Activated CD4-positive, alpha-beta T cell treated with anti-CD3 and anti-CD28 coated beads, Interleukin-2, amount 50 U/mL, for 48 hours (primary cell): Measurements from ENCODE around the gene IGFLR1.
"Not testable (repeated sequence)": the region's sequence is repeated elsewhere in the genome, so short reads cannot be mapped to it uniquely, and the experiment has no call there.

ENCODE experiments used
- DNase-seq, 2 experiments: peaks; one replicate each; pipeline ENCODE4 v3.0.0-alpha.2; 2020

The IGFLR1 gene

DNA sequence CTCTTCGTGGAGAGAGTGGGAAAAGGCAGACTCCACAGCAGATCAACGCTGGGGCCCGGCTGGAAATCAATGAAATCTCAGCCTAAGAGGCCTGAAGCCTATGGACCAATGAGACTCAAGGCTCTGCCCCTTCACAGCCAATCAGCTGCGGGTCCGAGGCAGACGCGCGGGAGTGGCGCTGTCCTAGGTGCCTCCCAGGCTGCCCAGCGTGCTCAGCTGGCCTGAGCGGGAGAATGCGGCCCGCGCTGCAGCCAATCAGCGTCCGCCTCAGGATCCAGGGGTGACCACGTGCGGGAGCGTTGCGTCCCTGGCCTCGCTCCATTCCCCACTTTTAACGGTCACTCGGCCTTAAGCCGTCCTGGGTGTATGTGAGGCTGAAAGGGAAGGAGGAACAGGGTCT, 38.0 kb downstream of the IGFLR1 start, which contains the start of gene ZBTB32:
ZBTB32 (plus strand) TSS at position 341 of the 400 bp plus-strand sequence. CDS start 10,069 bp downstream, outside the sequence.
- DNase-seq = peak in 1 of 2 experiments; percentile 33

GRCh38 chr19:35703343-35703742, 38.9 kb downstream of the IGFLR1 start:
- no peak for DNase-seq

- DNase-seq = peak; percentile 93 to 95
These were observed 39.8 kb downstream of the IGFLR1 start for GRCh38 chr19:35702223-35703012.

DNA sequence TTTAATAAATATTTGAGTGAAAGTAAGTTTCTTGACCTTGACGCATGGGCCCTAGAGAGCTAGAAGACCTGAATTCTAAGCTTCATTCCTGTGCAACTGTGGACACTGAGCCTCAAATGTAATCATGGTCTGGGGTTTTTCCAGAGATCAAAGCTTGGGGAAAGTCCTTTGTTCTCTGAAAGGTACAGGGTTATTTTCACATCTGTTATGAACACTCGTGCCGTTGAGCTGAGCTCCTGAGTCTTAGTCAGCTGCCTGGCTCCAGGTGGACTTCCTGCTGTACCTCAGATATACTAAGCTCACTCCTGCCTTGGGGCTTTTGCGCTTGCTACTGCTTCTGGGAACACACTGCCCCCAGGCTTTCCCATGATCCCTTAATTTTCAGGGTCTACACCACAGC, 45.4 kb downstream of the IGFLR1 start:
- peak in 1 of 2 experiments; percentile 38 for DNase-seq

- no peak for DNase-seq
These were observed 46.3 kb downstream of the IGFLR1 start for GRCh38 chr19:35695895-35696422.

- DNase-seq = peak; percentile 94 to 95
These were observed 48.2 kb downstream of the IGFLR1 start for GRCh38 chr19:35693835-35694599.

DNA sequence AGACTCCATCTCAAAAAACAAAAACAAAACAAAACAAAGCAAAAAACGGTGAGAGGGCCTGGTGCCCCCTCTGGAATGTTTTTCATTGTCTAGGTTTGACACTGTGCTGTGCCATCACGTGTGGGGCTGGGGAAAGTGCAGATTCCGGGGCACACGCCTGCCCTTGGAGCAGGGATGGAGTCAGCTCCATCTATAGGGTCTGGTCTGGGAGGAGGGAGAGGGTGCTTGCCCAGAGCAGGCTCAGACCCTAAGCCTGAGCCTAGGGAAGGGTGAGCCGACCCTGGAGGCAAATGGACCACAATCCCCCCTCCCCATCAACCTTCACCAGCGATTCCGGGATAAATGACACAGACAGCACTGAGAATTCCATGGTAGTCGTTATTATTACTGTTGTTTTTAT, 48.8 kb downstream of the IGFLR1 start:
- no peak for DNase-seq

GRCh38 chr19:35692010-35692409, 50.2 kb downstream of the IGFLR1 start:
- no peak for DNase-seq

DNA sequence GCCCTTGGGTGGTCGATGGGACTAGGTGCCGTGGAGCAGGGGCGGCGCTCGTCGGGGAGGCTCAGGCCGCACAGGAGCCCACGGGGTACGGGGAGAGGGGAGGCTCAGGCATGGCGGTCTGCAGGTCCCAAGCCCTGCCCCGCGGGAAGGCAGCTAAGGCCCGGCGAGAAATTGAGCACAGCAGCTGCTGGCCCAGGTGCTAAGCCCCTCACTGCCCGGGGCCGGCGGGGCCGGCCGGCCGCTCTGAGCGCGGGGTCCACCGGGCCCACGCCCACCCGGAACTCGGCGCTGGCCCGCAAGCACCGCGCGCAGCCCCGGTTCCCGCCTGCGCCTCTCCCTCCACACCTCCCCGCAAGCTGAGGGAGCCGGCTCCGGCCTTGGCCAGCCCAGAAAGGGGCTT, 51.1 kb downstream of the IGFLR1 start:
- DNase-seq = not testable (repeated sequence)

DNA sequence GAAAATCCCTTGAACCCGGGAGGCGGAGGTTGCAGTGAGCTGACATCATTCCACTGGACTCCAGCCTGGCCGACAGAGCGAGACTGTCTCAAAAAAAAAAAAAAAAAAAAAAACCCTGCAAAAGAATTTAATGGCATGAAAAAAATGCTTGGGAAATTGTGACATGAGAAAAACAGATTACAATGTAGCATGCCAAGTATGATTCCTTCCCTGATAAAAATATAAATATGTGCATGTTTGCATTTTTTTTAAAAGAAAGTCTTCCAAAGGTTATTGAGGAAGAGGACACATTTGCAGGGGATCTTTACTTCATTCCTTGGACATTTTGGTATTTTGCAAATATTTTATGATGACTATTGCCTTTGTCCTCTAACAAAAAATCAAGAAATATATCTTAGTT, 52.4 kb downstream of the IGFLR1 start:
- no peak for DNase-seq
